Lower leg skin (tissue), 4 donors: ENCODE results near the gene GSTT2B. TPM values are rescaled to one million over a fixed set of nuclear protein-coding genes. Genes with fewer than 3 reads are reported as not detected.
"Not testable (repeated sequence)": the region's sequence is repeated elsewhere in the genome, so short reads cannot be mapped to it uniquely, and the experiment has no call there.

ENCODE experiments used
- DNase-seq, 2 donors: peaks; one replicate each; pipeline ENCODE4 v3.0.0-alpha.2; 2019; ENCODE audit warnings: low spot score in 2 of 2
- H3K4me3 ChIP-seq: fragments of 200-600 bp; sonication (generic); 2 replicates; pipeline ENCODE4 v1.5.1; 2017; ENCODE audit warnings: mild to moderate bottlenecking, low read depth; ENCODE audit not compliant: poor library complexity, severe bottlenecking
- POLR2A ChIP-seq, 2 donors: fragments of 450-650 bp; IDR thresholded peaks; one replicate each; pipeline ENCODE4 v1.6.1; 2016 to 2017; ENCODE audit warnings: antibody characterized with exemption in 2 of 2, mild to moderate bottlenecking in 1 of 2, moderate library complexity in 1 of 2
- whole genome bisulfite sequencing, 2 donors: methylation state at CpG; one replicate each; pipeline ENCODE4 v1.1.5; 2018; 5-methylcytosine and 5-hydroxymethylcytosine counted together
- intact Hi-C: fragments of 100-400 bp; cut with DNase I; formaldehyde crosslinking; loops from one replicate; pipeline ENCODE4 v1.15.0; 2023; ENCODE audit warnings: low total_unique reads
- total RNA-seq, 4 donors: library from RNA; depleted of rRNA; stranded (reverse); fragments of >200 nt; gene quantifications; one replicate each; pipeline ENCODE4 v1.1.0, GENCODE V29; 2016
- TF ChIP-seq, protein P1 (sequence below), 3 donors: fragments of 450-650 bp; IDR thresholded peaks; one replicate each; pipeline ENCODE4 v1.5.1; 2016; ENCODE audit warnings: antibody characterized with exemption in 3 of 3, mild to moderate bottlenecking in 3 of 3, moderate library complexity in 2 of 3

The GSTT2B gene
- total RNA-seq, 4 donors from 2014 or later = 2.4 to 14.3 (median 11.6) TPM; not detected in 1

DNA sequence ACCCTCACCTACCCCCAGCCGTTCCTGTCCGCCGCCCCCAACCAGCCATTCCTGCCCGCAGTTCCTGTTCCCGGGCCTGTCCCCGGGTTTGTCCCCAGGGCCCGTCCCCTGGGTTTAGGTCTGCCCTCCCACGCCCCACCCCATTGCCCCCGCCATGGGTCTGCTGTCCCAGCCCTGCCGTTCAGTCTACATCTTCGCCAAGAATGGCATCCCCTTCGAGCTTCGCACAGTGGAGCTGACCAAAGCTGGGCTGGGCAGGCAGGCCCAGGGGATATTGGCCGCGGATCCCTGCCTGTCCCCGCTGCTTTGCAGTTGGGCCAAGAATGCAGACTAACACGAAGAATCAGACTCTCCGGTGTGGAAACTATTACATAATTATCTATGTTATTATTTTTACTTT lies 11.2 kb downstream of the GSTT2B start:
- H3K4me3 ChIP-seq, intact Hi-C loops, DNase-seq: not testable (repeated sequence)
- WGBS, 2 donors = 79 to 84% methylated on average over 18 of the region's 18 CpGs

DNA sequence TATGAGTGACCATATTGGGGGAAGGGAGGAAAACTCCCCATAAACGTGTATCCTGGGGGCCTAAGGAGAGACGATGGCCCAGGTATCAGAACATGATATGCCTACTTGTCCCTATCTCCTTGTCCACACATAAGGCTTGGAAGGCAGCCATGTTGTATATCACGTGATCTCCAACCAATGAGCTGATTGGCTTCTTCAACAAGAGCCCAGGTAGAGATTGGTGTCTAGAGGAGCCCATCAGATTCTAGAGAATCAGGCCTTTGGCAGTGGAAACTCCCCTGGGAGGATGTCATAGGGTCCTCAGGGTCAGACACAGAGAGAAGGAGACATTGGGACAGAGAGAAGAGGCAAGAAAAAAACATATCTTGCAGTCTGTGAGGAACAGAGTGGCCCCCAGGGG lies 13.6 kb downstream of the GSTT2B start:
- H3K4me3 ChIP-seq, intact Hi-C loops, DNase-seq: not testable (repeated sequence)
- WGBS, 2 donors = 83 to 91% methylated on average over 3 of the region's 3 CpGs

DNA sequence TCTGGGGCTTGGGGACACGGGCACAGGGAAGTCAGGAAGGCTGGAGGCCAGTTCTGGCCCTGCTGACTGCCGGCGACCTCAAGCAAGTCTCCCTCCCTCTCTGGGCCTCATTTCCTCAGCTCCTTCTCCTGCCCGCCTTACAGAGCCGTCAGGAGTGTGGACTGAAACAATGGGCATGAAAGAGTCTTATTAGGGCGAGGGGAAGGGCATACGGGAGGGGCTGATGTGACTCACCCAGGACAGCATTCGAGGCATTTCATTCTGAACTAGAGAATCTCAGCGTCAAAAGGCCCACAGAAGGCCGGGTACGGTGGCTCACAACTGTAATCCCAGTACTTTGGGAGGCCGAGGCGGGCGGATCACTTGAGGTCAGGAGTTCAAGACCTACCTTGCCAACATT lies 20.8 kb downstream of the GSTT2B start:
- intact Hi-C loops, DNase-seq, H3K4me3 ChIP-seq: not testable (repeated sequence)
- 54% methylated on average over 5 of the region's 14 CpGs; no CpG with 5 or more reads in 1 of the 2 donors for WGBS, 2 donors

DNA sequence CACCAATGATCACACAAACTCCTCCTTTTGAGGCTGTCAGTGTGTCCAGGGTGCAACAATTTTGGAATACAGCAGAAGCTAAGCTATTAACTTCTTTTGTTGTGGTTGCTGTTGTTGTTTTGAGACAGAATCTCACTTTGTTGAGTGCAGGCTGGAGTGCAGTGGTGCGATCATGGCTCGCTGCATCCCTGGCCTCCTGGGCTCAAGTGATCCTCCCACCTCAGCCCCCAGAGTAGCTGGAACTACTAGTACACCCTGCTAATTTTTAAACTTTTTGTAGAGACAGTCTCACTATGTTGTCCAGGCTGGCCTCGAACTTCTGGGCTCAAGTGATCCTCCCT lies 22.0 kb downstream of the GSTT2B start:
- WGBS, 2 donors = 68 to 80% methylated on average over 3 of the region's 3 CpGs
- intact Hi-C loops = no loop called here
- no peak for DNase-seq
- TF ChIP-seq, protein P1, sequence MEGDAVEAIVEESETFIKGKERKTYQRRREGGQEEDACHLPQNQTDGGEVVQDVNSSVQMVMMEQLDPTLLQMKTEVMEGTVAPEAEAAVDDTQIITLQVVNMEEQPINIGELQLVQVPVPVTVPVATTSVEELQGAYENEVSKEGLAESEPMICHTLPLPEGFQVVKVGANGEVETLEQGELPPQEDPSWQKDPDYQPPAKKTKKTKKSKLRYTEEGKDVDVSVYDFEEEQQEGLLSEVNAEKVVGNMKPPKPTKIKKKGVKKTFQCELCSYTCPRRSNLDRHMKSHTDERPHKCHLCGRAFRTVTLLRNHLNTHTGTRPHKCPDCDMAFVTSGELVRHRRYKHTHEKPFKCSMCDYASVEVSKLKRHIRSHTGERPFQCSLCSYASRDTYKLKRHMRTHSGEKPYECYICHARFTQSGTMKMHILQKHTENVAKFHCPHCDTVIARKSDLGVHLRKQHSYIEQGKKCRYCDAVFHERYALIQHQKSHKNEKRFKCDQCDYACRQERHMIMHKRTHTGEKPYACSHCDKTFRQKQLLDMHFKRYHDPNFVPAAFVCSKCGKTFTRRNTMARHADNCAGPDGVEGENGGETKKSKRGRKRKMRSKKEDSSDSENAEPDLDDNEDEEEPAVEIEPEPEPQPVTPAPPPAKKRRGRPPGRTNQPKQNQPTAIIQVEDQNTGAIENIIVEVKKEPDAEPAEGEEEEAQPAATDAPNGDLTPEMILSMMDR (IDR thresholded peaks at IDR 0.05) = no peak
- no peak for TF ChIP-seq POLR2A (IDR thresholded peaks at IDR 0.05)
- no peak overlapping the region for H3K4me3 ChIP-seq

DNA sequence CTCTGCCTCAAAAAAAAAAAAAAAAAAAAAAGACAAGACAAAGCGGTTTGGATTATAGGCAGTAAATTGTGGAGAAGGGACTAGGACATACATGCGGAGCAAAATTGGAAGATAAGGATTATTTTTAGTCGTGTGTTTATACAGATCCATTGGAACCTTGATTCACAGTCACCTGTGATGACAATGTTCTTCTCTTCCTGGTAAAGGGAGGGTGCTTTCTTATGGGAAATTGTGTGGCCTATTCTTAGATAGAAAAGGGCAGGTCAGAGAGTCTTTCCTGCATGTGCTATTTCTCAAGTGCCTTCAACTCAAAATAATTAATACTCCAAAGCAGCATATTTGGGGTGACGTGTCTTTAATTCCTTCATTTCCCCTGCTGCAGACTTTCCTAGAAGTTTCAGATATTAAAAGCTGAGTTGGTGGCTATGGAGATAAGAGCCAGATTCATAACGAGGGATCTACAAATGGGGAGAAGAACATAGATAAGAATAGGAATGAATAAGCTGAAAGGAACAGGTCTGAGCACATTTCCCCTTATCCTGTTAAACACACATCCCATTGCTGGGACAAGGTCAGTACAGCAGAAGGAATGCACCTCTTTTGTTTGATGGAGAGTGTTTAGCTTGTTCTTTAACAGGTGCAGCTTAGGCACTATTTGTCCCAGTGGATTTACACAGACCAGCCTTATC lies 22.5 kb downstream of the GSTT2B start:
- 71 to 78% methylated on average over 5 of the region's 5 CpGs for WGBS, 2 donors
- no peak for DNase-seq
- TF ChIP-seq POLR2A (IDR thresholded peaks at IDR 0.05) = no peak
- TF ChIP-seq, protein P1 (IDR thresholded peaks at IDR 0.05) = no peak
- H3K4me3 ChIP-seq = no peak overlapping the region
- intact Hi-C loops = no loop called here

DNA sequence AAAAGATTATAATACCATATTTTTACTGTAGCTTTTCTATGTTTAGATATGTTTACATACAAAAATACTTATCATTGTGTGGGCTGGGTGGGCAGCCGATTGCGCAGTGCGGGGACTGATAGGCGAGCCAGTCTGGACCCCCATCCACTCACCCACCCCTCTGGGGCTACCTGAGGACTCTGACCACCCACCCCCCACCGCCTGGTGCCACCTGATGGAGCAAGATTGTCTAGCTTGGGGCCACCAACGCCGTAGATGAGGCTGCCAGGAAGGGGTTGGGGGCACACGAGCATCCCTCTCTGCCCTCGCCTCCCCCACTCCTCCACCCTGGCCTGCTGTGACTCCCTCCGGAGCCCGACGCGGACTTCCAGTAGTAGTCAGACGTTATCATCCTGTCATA lies 34.4 kb downstream of the GSTT2B start:
- 72 to 82% methylated on average over 14 of the region's 14 CpGs for WGBS, 2 donors
- no peak overlapping the region for H3K4me3 ChIP-seq
- TF ChIP-seq, protein P1 (IDR thresholded peaks at IDR 0.05) = no peak
- TF ChIP-seq POLR2A (IDR thresholded peaks at IDR 0.05) = no peak
- DNase-seq = peak in 1 of 2 donors; percentile 57
- intact Hi-C loops = no loop called here

DNA sequence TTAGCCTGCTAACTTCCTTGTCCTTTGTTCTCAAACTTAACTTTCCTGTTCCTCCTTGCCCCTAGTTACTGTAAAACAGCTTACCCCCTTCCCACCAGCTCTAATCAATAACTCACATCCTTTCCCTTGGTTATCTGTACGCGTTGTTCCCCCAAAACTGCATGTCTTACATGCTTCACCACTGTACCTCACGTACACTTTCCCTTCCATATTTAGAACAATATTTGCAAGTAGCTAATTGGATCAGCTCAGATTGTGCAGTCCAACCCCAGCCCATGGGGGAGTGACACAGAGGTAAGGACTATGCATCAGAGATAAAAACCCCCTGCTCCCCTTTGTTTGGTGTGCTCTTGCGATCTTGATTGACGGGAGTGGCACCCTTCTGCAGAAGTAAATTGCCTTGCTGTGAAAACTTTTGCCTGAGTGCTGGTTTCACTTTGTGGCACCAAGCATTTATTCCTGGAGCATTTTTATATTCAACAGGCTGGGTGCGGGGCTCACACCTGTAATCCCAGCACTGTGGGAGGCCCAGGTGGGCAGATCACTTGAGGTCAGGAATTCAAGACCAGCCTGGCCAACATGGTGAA lies 35.9 kb downstream of the GSTT2B start:
- 80 to 94% methylated on average over 6 of the region's 6 CpGs for WGBS, 2 donors
- intact Hi-C loops = no loop called here
- TF ChIP-seq, protein P1 (IDR thresholded peaks at IDR 0.05) = no peak
- TF ChIP-seq POLR2A (IDR thresholded peaks at IDR 0.05) = no peak
- H3K4me3 ChIP-seq = no peak overlapping the region
- DNase-seq = no peak
